ENCODE results near the gene XRCC1.

XRCC1 gene

GRCh38 chr19:43507880-43508279, 67.4 kb downstream of the XRCC1 start:
- TF ChIP-seq CTCF (conservative IDR thresholded peaks at IDR 0.05) (no peak), ZFX (IDR thresholded peaks at IDR 0.05) (no peak)
- H3K27ac ChIP-seq, result no peak overlapping the region

GRCh38 chr19:43506629-43507028, 68.7 kb downstream of the XRCC1 start:
- TF ChIP-seq CTCF (conservative IDR thresholded peaks at IDR 0.05), result no peak
- no peak for TF ChIP-seq ZFX (IDR thresholded peaks at IDR 0.05)
- no peak overlapping the region for H3K27ac ChIP-seq

DNA sequence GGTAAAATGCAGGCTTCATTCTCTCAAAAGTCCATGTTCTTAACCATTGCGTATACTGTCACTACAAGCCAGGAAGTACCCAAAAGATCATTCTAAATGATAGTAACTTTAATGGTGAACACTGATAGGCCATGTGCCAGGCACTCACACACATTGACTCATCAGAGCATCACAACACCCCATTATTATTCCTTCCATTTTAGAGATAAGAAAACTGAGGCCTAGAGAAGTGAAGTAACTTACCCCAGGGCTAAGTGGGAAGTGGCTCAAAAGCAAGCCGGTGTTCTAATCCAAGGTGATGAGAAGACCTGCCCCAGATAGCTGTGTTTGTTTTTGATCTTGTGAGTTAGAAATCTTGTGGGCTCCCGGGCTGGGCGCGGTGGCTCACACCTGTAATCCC, 69.4 kb downstream of the XRCC1 start:
- TF ChIP-seq CTCF (conservative IDR thresholded peaks at IDR 0.05) (no peak), ZFX (IDR thresholded peaks at IDR 0.05) (no peak)
- H3K27ac ChIP-seq, result no peak overlapping the region

DNA sequence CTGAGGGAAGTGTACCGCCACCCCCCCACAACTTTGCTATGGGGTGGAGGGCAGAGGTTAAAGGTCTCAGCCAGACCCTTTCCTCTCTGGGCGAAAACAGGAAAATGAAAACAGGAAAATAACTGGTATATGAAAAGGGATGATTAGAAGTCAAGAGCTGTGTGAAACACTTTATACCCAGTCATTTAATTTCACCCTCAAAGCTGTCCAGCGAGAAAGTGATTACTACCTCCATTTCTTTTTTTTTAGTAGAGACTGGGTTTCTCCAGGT, 70.2 kb downstream of the XRCC1 start:
- peak overlapping the region; percentile 66; the same call in 1 of the 2 replicates for H3K27ac ChIP-seq
- TF ChIP-seq ZFX (IDR thresholded peaks at IDR 0.05) (no peak), CTCF (conservative IDR thresholded peaks at IDR 0.05) (no peak)

- TF ChIP-seq CTCF (conservative IDR thresholded peaks at IDR 0.05) (no peak; the same call in 1 of the 2 replicates), ZFX (IDR thresholded peaks at IDR 0.05) (no peak)
- H3K27ac ChIP-seq, result peak within 1 kb of the TSS; percentile 66
These were observed 70.7 kb downstream of the XRCC1 start, which contains the start of gene PHLDB3 for GRCh38 chr19:43504426-43505185. PHLDB3 (minus strand) TSS chr19:43504746; CDS start chr19:43504118, 628 bp downstream.

GRCh38 chr19:43503501-43504425, 71.6 kb downstream of the XRCC1 start:
- H3K27ac ChIP-seq, result peak overlapping the region; percentile 66
- TF ChIP-seq CTCF (conservative IDR thresholded peaks at IDR 0.05) (no peak; the same call in 1 of the 2 replicates), ZFX (IDR thresholded peaks at IDR 0.05) (no peak)

DNA sequence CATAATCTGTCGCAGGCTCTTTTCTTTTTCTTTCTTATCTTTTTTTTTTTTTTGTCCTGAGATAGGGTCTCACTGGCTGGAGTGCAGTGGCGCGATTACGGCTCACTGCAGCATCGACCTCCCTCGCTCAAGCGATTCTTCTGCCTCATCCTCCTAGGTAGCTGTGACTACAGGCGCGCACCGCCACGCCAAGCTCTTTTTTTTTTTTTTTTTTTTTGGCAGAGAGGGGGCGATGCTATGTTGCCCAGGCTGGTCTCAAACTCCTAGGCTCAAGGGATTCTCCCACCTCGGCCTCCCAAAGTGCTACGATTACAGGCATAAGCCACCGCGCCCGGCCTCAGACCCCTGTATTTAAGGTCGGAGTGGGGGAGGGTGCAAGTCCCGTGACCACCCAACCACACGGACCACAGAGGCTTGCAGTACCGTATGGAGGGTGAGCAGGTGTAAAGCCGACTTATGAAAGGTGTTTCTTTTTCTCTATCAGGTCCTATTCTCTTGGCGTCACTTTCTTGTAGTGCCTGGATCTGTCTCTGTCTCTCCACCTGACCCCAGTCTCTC, 72.8 kb downstream of the XRCC1 start:
- TF ChIP-seq CTCF (conservative IDR thresholded peaks at IDR 0.05) (no peak), ZFX (IDR thresholded peaks at IDR 0.05) (no peak)
- no peak overlapping the region for H3K27ac ChIP-seq

All from C4-2B (cell line).